ENCODE data around the gene TSC1.

The TSC1 gene

GRCh38 chr9:132877824-132878694 lies 66.4 kb downstream of the TSC1 start, which contains the start of gene AK8:
AK8 (minus strand) TSS chr9:132878284; CDS start chr9:132878255, 29 bp downstream.
- H3K4me3 Mint-ChIP-seq = peak within 1 kb of the TSS; percentile 87
- H3K27me3 Mint-ChIP-seq = no peaks in the 10 kb centered on the region
- H3K9me3 Mint-ChIP-seq (ENCODE audit: low read depth) = no peaks in the 10 kb centered on the region
- H3K4me1 Mint-ChIP-seq (ENCODE audit: low read depth) = peaks cover 10% of the 10 kb centered on the region
- no peaks in the 10 kb centered on the region for H3K36me3 Mint-ChIP-seq
- H3K27ac Mint-ChIP-seq = peak within 1 kb of the TSS; percentile 71

GRCh38 chr9:132877458-132877823 lies 67.0 kb downstream of the TSC1 start:
- Mint-ChIP-seq H3K27me3 (no peaks in the 10 kb centered on the region), H3K9me3 (ENCODE audit: low read depth) (no peaks in the 10 kb centered on the region), H3K36me3 (no peaks in the 10 kb centered on the region), H3K4me1 (ENCODE audit: low read depth) (peaks cover 10% of the 10 kb centered on the region), H3K27ac (no peak overlapping the region), H3K4me3 (peak overlapping the region; percentile 83)

DNA sequence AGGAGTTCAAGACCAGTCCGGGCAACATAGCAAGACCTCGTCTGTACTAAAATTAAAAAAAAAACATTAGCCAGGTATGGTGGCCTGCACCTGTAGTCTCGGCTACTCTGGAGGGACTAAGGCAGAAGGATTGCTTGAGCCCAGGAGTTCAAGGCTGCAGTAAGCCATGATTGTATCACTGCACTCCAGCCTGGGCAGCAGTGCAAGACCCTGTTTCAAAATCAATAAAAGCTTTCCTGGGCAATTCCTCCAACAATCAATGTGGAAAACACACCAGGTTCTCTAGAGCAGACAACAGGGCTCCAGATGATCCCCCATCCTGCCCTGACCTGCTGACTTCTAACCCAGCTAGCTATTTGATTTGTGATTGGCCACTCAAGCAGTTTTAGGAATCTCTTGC lies 67.6 kb downstream of the TSC1 start:
- H3K4me1 Mint-ChIP-seq (ENCODE audit: low read depth) = peaks cover 10% of the 10 kb centered on the region
- H3K27me3 Mint-ChIP-seq = no peaks in the 10 kb centered on the region
- H3K36me3 Mint-ChIP-seq = no peaks in the 10 kb centered on the region
- H3K9me3 Mint-ChIP-seq (ENCODE audit: low read depth) = no peaks in the 10 kb centered on the region
- H3K27ac Mint-ChIP-seq = no peak overlapping the region
- peak overlapping the region; percentile 83 for H3K4me3 Mint-ChIP-seq

- Mint-ChIP-seq H3K27ac (no peak overlapping the region), H3K4me3 (no peak overlapping the region), H3K27me3 (no peaks in the 10 kb centered on the region), H3K36me3 (no peaks in the 10 kb centered on the region), H3K4me1 (ENCODE audit: low read depth) (peaks cover 8% of the 10 kb centered on the region), H3K9me3 (ENCODE audit: low read depth) (no peaks in the 10 kb centered on the region)
Measured at GRCh38 chr9:132875159-132875558, 69.3 kb downstream of the TSC1 start.

DNA sequence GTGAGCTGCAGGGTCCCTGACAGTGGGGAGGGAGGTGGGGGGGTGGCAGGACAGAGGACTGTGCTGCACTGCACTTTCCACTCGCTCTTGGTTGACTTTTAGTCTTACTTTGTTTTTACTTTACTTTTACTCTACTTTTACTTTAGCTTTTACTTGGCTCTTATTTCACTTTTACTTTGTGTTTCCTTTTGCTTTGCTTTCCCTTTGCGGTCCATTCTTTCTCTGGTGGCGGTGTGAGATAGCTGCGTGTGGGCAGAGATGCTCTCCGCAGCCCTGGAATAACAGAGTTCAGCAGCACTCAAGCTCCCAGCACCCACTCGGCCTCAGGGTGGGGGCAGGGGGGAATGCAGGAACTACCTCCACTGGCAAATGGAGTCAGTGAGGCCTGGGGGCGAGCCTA lies 71.0 kb downstream of the TSC1 start:
- peaks cover 2% of the 10 kb centered on the region for H3K4me1 Mint-ChIP-seq (ENCODE audit: low read depth)
- H3K9me3 Mint-ChIP-seq (ENCODE audit: low read depth) = no peaks in the 10 kb centered on the region
- no peaks in the 10 kb centered on the region for H3K27me3 Mint-ChIP-seq
- peak overlapping the region; percentile 61 for H3K27ac Mint-ChIP-seq
- no peaks in the 10 kb centered on the region for H3K36me3 Mint-ChIP-seq
- H3K4me3 Mint-ChIP-seq = no peak overlapping the region

- H3K27me3 Mint-ChIP-seq = no peaks in the 10 kb centered on the region
- H3K9me3 Mint-ChIP-seq (ENCODE audit: low read depth) = no peaks in the 10 kb centered on the region
- H3K27ac Mint-ChIP-seq = no peak overlapping the region
- no peak overlapping the region for H3K4me3 Mint-ChIP-seq
- no peaks in the 10 kb centered on the region for H3K36me3 Mint-ChIP-seq
- peaks cover 2% of the 10 kb centered on the region for H3K4me1 Mint-ChIP-seq (ENCODE audit: low read depth)
Measured at GRCh38 chr9:132869266-132869665, 75.2 kb downstream of the TSC1 start.

- Mint-ChIP-seq H3K27ac (no peak overlapping the region), H3K4me3 (no peak overlapping the region), H3K4me1 (ENCODE audit: low read depth) (peaks cover 4% of the 10 kb centered on the region), H3K36me3 (no peaks in the 10 kb centered on the region), H3K9me3 (ENCODE audit: low read depth) (no peaks in the 10 kb centered on the region), H3K27me3 (no peaks in the 10 kb centered on the region)
Measured at GRCh38 chr9:132866898-132867297, 77.5 kb downstream of the TSC1 start.

GRCh38 chr9:132864691-132865090 lies 79.7 kb downstream of the TSC1 start:
- H3K9me3 Mint-ChIP-seq (ENCODE audit: low read depth) = no peaks in the 10 kb centered on the region
- no peak overlapping the region for H3K27ac Mint-ChIP-seq
- no peak overlapping the region for H3K4me3 Mint-ChIP-seq
- H3K36me3 Mint-ChIP-seq = no peaks in the 10 kb centered on the region
- H3K4me1 Mint-ChIP-seq (ENCODE audit: low read depth) = peaks cover 4% of the 10 kb centered on the region
- H3K27me3 Mint-ChIP-seq = no peaks in the 10 kb centered on the region

GRCh38 chr9:132864277-132864676 lies 80.1 kb downstream of the TSC1 start:
- Mint-ChIP-seq H3K4me3 (no peak overlapping the region), H3K36me3 (no peaks in the 10 kb centered on the region), H3K4me1 (ENCODE audit: low read depth) (peaks cover 4% of the 10 kb centered on the region), H3K27me3 (no peaks in the 10 kb centered on the region), H3K9me3 (ENCODE audit: low read depth) (no peaks in the 10 kb centered on the region), H3K27ac (no peak overlapping the region)

DNA sequence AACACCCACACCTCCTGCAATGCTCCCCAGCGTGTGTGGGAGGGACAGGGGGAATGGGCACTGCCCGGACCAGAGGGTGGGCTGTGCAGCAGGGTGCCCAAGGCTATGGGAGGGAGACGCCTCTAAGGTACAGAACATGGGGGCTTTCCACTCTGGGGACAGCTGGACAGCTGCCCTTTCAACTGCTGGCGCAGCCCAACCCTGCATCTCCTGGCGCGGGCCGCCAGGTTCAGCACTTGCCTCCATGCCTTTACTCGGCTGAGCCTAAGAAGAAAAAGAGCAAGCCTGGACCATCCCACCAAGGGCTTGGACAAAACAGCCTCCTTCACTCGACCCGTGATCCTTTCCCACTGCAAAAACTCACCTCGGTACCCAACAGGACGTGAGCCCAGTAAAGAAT lies 81.3 kb downstream of the TSC1 start:
- no peaks in the 10 kb centered on the region for H3K27me3 Mint-ChIP-seq
- no peak overlapping the region for H3K4me3 Mint-ChIP-seq
- no peaks in the 10 kb centered on the region for H3K9me3 Mint-ChIP-seq (ENCODE audit: low read depth)
- peaks cover 4% of the 10 kb centered on the region for H3K4me1 Mint-ChIP-seq (ENCODE audit: low read depth)
- no peaks in the 10 kb centered on the region for H3K36me3 Mint-ChIP-seq
- no peak overlapping the region for H3K27ac Mint-ChIP-seq

GRCh38 chr9:132862533-132862932 lies 81.9 kb downstream of the TSC1 start:
- no peak overlapping the region for H3K4me3 Mint-ChIP-seq
- H3K27me3 Mint-ChIP-seq = no peaks in the 10 kb centered on the region
- no peaks in the 10 kb centered on the region for H3K36me3 Mint-ChIP-seq
- H3K4me1 Mint-ChIP-seq (ENCODE audit: low read depth) = peaks cover 4% of the 10 kb centered on the region
- H3K27ac Mint-ChIP-seq = no peak overlapping the region
- H3K9me3 Mint-ChIP-seq (ENCODE audit: low read depth) = no peaks in the 10 kb centered on the region

- peaks cover 4% of the 10 kb centered on the region for H3K4me1 Mint-ChIP-seq (ENCODE audit: low read depth)
- no peaks in the 10 kb centered on the region for H3K9me3 Mint-ChIP-seq (ENCODE audit: low read depth)
- no peaks in the 10 kb centered on the region for H3K36me3 Mint-ChIP-seq
- H3K4me3 Mint-ChIP-seq = no peak overlapping the region
- H3K27ac Mint-ChIP-seq = no peak overlapping the region
- H3K27me3 Mint-ChIP-seq = no peaks in the 10 kb centered on the region
Measured at GRCh38 chr9:132861666-132862065, 82.8 kb downstream of the TSC1 start.

DNA sequence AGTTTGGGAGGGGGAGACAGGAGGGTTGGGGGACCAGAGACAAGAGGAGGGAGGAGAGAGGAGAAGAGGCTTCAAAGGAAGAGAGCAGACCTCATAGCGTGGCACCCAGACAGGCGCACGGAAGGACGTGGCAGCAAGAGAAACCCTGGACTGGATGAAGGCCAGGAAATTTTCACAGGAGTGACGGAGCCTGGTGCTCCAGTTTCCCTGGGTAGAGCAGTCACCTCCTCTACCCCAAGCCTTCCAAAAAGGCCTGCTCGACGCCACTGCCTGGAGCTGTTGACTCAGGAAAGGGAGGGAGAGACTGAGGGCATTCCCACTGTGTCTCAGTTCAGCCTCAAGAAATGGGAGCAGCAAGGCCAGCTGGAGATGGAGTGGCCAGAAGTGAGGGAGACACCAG lies 85.7 kb downstream of the TSC1 start:
- Mint-ChIP-seq H3K4me3 (no peak overlapping the region), H3K9me3 (ENCODE audit: low read depth) (no peaks in the 10 kb centered on the region), H3K27ac (no peak overlapping the region), H3K27me3 (peaks cover 1% of the 10 kb centered on the region), H3K36me3 (no peaks in the 10 kb centered on the region), H3K4me1 (ENCODE audit: low read depth) (peaks cover 8% of the 10 kb centered on the region)

DNA sequence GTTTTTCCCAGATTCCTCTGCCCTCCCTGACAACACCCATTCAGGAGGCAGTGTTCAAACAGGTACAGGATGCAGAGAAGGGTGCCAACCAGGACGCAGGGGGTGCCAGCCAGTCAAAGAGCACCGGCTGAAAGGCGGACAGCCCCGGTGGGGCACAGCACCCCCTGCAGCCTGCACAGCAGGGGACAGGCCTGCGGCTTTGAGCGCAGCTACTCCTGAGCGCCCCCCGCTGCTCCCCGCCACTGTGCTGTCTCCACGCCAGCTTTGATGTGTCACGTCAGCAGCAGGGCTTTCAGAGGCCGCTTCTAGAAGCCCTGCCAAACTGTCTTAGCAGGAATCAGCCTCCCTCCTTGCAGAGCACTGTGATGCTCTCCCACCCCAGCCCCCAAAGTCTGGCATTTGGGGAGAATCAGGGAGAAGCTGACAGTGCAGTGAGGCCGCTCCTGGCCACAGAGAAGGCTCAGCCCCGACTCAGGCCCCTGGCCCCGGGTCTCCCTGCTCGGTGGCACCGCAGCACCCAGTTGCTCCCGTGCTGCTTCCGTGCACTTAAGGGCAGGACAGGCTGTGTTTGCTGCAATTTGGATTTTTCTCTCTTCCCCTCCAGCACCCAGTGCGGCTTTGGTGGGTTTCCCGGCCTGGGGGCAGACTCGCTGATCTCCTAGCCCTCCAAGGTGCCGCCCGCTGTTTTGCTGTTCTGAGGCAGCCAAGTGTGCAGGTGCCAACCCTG lies 86.6 kb downstream of the TSC1 start:
- peaks cover 1% of the 10 kb centered on the region for H3K27me3 Mint-ChIP-seq
- no peaks in the 10 kb centered on the region for H3K9me3 Mint-ChIP-seq (ENCODE audit: low read depth)
- H3K4me1 Mint-ChIP-seq (ENCODE audit: low read depth) = peaks cover 8% of the 10 kb centered on the region
- no peak overlapping the region for H3K27ac Mint-ChIP-seq
- no peak overlapping the region for H3K4me3 Mint-ChIP-seq
- H3K36me3 Mint-ChIP-seq = no peaks in the 10 kb centered on the region

- Mint-ChIP-seq H3K4me3 (no peak overlapping the region), H3K4me1 (ENCODE audit: low read depth) (peaks cover 4% of the 10 kb centered on the region), H3K27ac (no peak overlapping the region), H3K27me3 (peaks cover 1% of the 10 kb centered on the region), H3K36me3 (no peaks in the 10 kb centered on the region), H3K9me3 (ENCODE audit: low read depth) (no peaks in the 10 kb centered on the region)
Measured at GRCh38 chr9:132857031-132857430, 87.4 kb downstream of the TSC1 start.
